Calu3 (cell line): Measurements from ENCODE around the gene LPGAT1. TPM values are rescaled to one million over a fixed set of nuclear protein-coding genes. Genes with fewer than 3 reads are reported as not detected.

Experiments
- BruUV-seq: library from RNA; stranded (reverse); fragments of 400-500 nt; replicated peaks from 2 replicates; lab custom pipeline; 2021; lab: Mats Ljungman, UMichigan
- CTCF ChIA-PET: fragments of 300-600 bp; sonication (Branson Sonifier 250); formaldehyde crosslinking; loops from one replicate; lab custom pipeline; 2022; ENCODE audit warnings: antibody characterized with exemption; lab: Charles Lee
- DNase-seq: peaks from one replicate; pipeline ENCODE4 v3.0.0; 2022
- H3K27ac Mint-ChIP-seq: one replicate; pipeline ENCODE4 v1.8.0; 2022; ENCODE audit warnings: mixed read lengths; ENCODE audit not compliant: unreplicated experiment
- H3K27me3 Mint-ChIP-seq: one replicate; pipeline ENCODE4 v1.8.0; 2022; ENCODE audit warnings: mixed read lengths; ENCODE audit not compliant: unreplicated experiment
- H3K36me3 Mint-ChIP-seq: one replicate; pipeline ENCODE4 v1.8.0; 2022; ENCODE audit warnings: mild to moderate bottlenecking, moderate library complexity, mixed read lengths; ENCODE audit not compliant: insufficient read depth, unreplicated experiment
- H3K4me1 Mint-ChIP-seq: one replicate; pipeline ENCODE4 v1.8.0; 2022; ENCODE audit warnings: mild to moderate bottlenecking, low read depth, mixed read lengths; ENCODE audit not compliant: unreplicated experiment
- H3K4me3 Mint-ChIP-seq: one replicate; pipeline ENCODE4 v1.8.0; 2022; ENCODE audit warnings: mild to moderate bottlenecking, low read depth, moderate library complexity, mixed read lengths; ENCODE audit not compliant: unreplicated experiment
- H3K9me3 Mint-ChIP-seq: one replicate; pipeline ENCODE4 v1.8.0; 2022; ENCODE audit warnings: low read depth, mixed read lengths; ENCODE audit not compliant: unreplicated experiment
- CTCF ChIP-seq: fragments of 200-600 bp; IDR thresholded peaks from one replicate; pipeline ENCODE4 v1.8.0; 2022; ENCODE audit warnings: antibody characterized with exemption; ENCODE audit not compliant: unreplicated experiment
- intact Hi-C: fragments of 100-400 bp; cut with micrococcal nuclease; formaldehyde crosslinking; loops from one replicate; pipeline ENCODE4 v1.10.0; 2022; ENCODE audit not compliant: unreplicated experiment
- total RNA-seq: library from RNA; stranded (reverse); gene quantifications from 2 replicates; pipeline ENCODE4 v1.2.3, GENCODE V29; 2022

Gene LPGAT1
- total RNA-seq, 1 experiment from 2014 or later: 67.7 TPM

GRCh38 chr1:211851174-211851573, 20.6 kb upstream of the LPGAT1 start:
- BruUV-seq: no TSS peak
- no peak for DNase-seq
- TF ChIP-seq CTCF: no peak
- Mint-ChIP-seq H3K4me1 (no peaks in the 10 kb centered on the region), H3K9me3 (peaks cover 2% of the 10 kb centered on the region), H3K27me3 (no peaks in the 10 kb centered on the region), H3K4me3 (no peak overlapping the region), H3K36me3 (no peaks in the 10 kb centered on the region), H3K27ac (no peak overlapping the region)
- intact Hi-C loops: no loop called here
- CTCF ChIA-PET: interaction anchor here (0.6 kb wide), 1 partner anchor 28 kb away, joined by 4 read pairs; no protein-coding TSS in a partner anchor

GRCh38 chr1:211843507-211844298, 13.1 kb upstream of the LPGAT1 start:
- intact Hi-C loops: loop anchor here (5.0 kb wide), 1 partner anchor 84 kb away; no protein-coding TSS in a partner anchor
- DNase-seq: no peak
- Mint-ChIP-seq H3K9me3 (no peaks in the 10 kb centered on the region), H3K27ac (peak overlapping the region; percentile 13), H3K4me1 (peaks cover 15% of the 10 kb centered on the region), H3K27me3 (no peaks in the 10 kb centered on the region), H3K36me3 (no peaks in the 10 kb centered on the region), H3K4me3 (peak overlapping the region; percentile 31)
- TF ChIP-seq CTCF: no peak
- BruUV-seq: no TSS peak
- CTCF ChIA-PET: interaction anchor here (0.6 to 1.5 kb wide), 5 partner anchors 9 to 234 kb away, joined by 3 to 5 read pairs (median 4); no protein-coding TSS in a partner anchor

- peak overlapping the region; percentile 31 for H3K4me3 Mint-ChIP-seq
- H3K36me3 Mint-ChIP-seq: no peaks in the 10 kb centered on the region
- peak overlapping the region; percentile 13 for H3K27ac Mint-ChIP-seq
- H3K9me3 Mint-ChIP-seq: no peaks in the 10 kb centered on the region
- TF ChIP-seq CTCF: no peak
- DNase-seq: no peak
- peaks cover 15% of the 10 kb centered on the region for H3K4me1 Mint-ChIP-seq
- BruUV-seq: no TSS peak
- intact Hi-C loops: loop anchor here (5.0 kb wide), 1 partner anchor 84 kb away; no protein-coding TSS in a partner anchor
- no peaks in the 10 kb centered on the region for H3K27me3 Mint-ChIP-seq
- CTCF ChIA-PET: interaction anchor here (0.8 to 1.5 kb wide), 4 partner anchors 20 to 192 kb away, joined by 3 to 4 read pairs (median 4); partner anchors contain the start of gene INTS7
Measured at GRCh38 chr1:211843018-211843417, 12.5 kb upstream of the LPGAT1 start.

- BruUV-seq: no TSS peak
- CTCF ChIA-PET: interaction anchor here (0.8 to 1.5 kb wide), 4 partner anchors 19 to 192 kb away, joined by 3 to 4 read pairs (median 4); partner anchors contain the start of gene INTS7
Measured at GRCh38 chr1:211842518-211842917, 12.0 kb upstream of the LPGAT1 start.

More at GRCh38 chr1:211842518-211842917, 12.0 kb upstream of the LPGAT1 start:
- H3K9me3 Mint-ChIP-seq: no peaks in the 10 kb centered on the region
- no peaks in the 10 kb centered on the region for H3K36me3 Mint-ChIP-seq
- TF ChIP-seq CTCF: no peak
- H3K27me3 Mint-ChIP-seq: no peaks in the 10 kb centered on the region
- intact Hi-C loops: loop anchor here (5.0 kb wide), 1 partner anchor 85 kb away; no protein-coding TSS in a partner anchor
- no peak overlapping the region for H3K4me3 Mint-ChIP-seq
- peaks cover 15% of the 10 kb centered on the region for H3K4me1 Mint-ChIP-seq
- DNase-seq: no peak
- H3K27ac Mint-ChIP-seq: no peak overlapping the region
